KBM-7 (cell line): ENCODE measurements around the gene OR5D18.
"Not testable (repeated sequence)": the region's sequence is repeated elsewhere in the genome, so short reads cannot be mapped to it uniquely, and the experiment has no call there.

Experiments
- DNase-seq: peaks from one replicate; pipeline ENCODE4 v3.0.0-alpha.2; 2015
- in situ Hi-C: fragments of 300-500 bp; cut with MboI; formaldehyde crosslinking; loops from 2 replicates; pipeline ENCODE4 v1.14.3; 2020; ENCODE audit warnings: low sequenced_read_pairs, low pct_unique_long_range_greater_than_20kb, mixed read lengths

OR5D18 gene

DNA sequence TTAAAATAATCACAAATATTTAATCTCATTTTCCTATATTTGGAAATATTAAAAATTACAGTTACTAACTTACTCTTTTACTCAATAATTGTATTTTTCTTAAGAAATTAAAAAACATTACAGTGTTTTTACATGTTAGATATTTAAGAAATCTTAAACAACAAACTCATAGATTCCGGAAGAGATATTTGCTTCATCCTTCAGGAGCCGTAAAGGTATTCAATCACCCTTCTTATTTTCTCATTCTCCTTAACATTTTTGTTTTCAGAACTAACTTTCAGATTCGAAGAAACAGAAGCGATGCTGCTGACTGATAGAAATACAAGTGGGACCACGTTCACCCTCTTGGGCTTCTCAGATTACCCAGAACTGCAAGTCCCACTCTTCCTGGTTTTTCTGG, at the start of gene OR5D18:
Gene OR5D18, plus strand, starts transcription at position 301 of the 400 bp plus-strand sequence. Its CDS starts 0 bp downstream, at position 301.
- no peak for DNase-seq
- in situ Hi-C loops = no loop called here

- in situ Hi-C loops = no loop called here
- no peak for DNase-seq
These were observed 46.3 kb upstream of the OR5D18 start, which contains the start of gene OR5D13 for GRCh38 chr11:55773138-55773537. TSS of gene OR5D13 (plus strand) at chr11:55773438. CDS start at chr11:55773438, 0 bp downstream.

- in situ Hi-C loops = no loop called here
- DNase-seq = no peak
These were observed 27.8 kb upstream of the OR5D18 start for GRCh38 chr11:55791606-55792005.

- in situ Hi-C loops = no loop called here
- DNase-seq = no peak
These were observed 26.1 kb upstream of the OR5D18 start for GRCh38 chr11:55793321-55793720.

DNA sequence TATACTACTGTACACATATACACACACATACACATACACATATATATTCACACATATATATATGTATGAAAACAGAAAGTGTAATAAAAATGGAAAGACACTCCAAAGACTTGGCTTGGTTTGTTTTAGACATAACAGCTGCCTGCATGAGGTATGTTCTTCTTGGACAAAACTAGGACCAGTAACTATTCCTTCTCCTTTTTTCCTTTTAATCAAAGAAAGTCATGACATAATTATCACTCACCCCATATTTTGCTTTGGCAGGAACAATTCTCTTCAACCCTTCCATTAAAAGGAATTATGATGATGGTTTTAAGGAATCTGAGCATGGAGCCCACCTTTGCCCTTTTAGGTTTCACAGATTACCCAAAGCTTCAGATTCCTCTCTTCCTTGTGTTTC, 24.2 kb upstream of the OR5D18 start, which contains the start of gene OR5D14:
Gene OR5D14, plus strand, starts transcription at position 301 of the 400 bp plus-strand sequence. Its CDS starts 0 bp downstream, at position 301.
- in situ Hi-C loops = no loop called here
- DNase-seq = no peak

- DNase-seq = no peak
- in situ Hi-C loops = no loop called here
These were observed 13.2 kb upstream of the OR5D18 start for GRCh38 chr11:55806248-55806647.

- DNase-seq = no peak
- in situ Hi-C loops = no loop called here
These were observed 8.4 kb upstream of the OR5D18 start, which contains the start of gene OR5L1 for GRCh38 chr11:55811067-55811466. TSS of gene OR5L1 (plus strand) at chr11:55811367. CDS start at chr11:55811467, 100 bp downstream.

GRCh38 chr11:55826919-55827318, 7.5 kb downstream of the OR5D18 start, which contains the start of gene OR5L2:
TSS of gene OR5L2 (plus strand) at chr11:55827219. CDS start at chr11:55827219, 0 bp downstream.
- in situ Hi-C loops = no loop called here
- no peak for DNase-seq

DNA sequence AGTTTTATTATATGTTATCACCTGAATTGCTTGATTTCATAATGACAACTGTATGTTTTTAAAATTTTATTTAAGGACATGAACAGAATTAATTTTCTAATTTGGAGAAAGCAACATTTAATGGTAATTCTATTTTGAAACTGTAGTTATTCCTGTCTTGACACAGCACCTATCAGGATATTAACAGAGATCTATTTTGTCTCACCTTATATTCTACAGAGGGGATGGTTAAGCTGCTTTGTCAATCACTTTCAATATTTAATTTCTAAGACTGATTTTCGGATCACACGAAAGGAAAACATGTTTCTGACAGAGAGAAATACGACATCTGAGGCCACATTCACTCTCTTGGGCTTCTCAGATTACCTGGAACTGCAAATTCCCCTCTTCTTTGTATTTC, 19.0 kb downstream of the OR5D18 start, which contains the start of gene OR5D16:
Gene OR5D16, plus strand, starts transcription at position 301 of the 400 bp plus-strand sequence. Its CDS starts 0 bp downstream, at position 301.
- DNase-seq = no peak
- in situ Hi-C loops = no loop called here

DNA sequence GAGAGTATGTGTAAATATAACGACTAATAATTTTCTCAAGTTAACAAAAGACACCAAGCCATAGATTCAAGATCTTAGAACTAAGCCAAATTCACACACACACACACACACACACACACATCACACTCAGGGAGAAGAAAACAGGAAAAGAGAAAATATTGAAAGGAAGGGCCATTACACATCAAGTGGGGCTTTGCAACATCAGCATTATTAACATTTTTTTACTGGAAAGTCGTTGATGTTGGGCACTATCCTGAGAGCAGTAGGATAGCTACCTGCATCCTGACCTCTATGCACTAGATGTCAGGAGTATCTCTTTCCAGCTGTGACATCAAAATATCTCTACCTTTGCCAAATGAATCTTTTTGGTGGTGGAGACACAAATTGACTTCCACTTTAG, 28.0 kb downstream of the OR5D18 start:
- in situ Hi-C loops = no loop called here
- DNase-seq = no peak

GRCh38 chr11:55849037-55849436, 29.6 kb downstream of the OR5D18 start:
- no peak for DNase-seq
- in situ Hi-C loops = no loop called here

DNA sequence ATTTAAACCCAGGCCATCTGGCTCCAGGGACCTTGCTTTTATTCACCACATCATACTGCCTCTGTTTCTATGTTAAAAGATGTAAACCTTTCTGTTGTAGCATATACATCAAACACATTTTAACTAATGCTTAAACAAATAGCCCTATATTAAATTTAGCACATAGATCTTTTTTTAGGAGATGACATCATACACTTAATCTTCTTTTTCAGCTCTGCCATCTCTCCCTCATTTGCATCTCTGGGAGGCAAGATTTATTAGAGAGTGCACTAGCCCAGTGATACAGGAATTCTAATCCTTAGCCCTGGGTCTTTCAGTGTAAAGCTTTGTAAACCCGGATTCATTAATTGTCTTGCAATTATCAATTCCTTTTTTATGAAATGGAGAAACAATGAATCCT, 32.7 kb downstream of the OR5D18 start:
- in situ Hi-C loops = no loop called here
- no peak for DNase-seq

GRCh38 chr11:55854704-55855103, 35.3 kb downstream of the OR5D18 start:
- in situ Hi-C loops = no loop called here
- DNase-seq = no peak

DNA sequence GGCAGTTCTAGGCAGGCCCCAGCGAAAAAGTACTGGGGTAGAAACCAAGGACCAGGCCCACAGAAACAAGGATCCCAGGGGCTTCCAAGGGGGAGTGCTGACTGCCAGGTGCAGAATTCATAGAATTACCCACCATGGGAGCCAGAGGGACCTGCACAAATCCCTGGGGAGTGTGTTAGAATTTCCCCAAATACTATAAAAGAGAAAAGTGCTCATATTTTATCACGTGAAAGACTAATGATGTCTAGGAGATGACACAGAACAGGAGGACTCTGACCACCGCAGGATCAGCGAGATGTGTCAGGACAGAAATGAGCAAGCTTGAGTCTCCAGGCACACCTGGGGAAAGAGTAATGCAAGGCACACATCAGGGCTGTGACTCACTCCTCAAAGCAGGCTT, 47.9 kb downstream of the OR5D18 start:
- DNase-seq, in situ Hi-C loops: not testable (repeated sequence)
